Daoy (cell line): ENCODE measurements around the gene LUC7L. TPM values are rescaled to one million over a fixed set of nuclear protein-coding genes. Genes with fewer than 3 reads are reported as not detected.

Source experiments
- DNase-seq: peaks from one replicate; pipeline ENCODE4 v3.0.0-alpha.2; 2015; ENCODE audit warnings: low read depth
- total RNA-seq: library from RNA; depleted of rRNA; stranded (reverse); fragments of >200 nt; shearing (Covaris generic); gene quantifications from 2 replicates; pipeline ENCODE4 v1.2.3, GENCODE V29; 2014; rRNA removed

The LUC7L gene
- total RNA-seq, 1 experiment from 2014 or later: 42.3 TPM

DNA sequence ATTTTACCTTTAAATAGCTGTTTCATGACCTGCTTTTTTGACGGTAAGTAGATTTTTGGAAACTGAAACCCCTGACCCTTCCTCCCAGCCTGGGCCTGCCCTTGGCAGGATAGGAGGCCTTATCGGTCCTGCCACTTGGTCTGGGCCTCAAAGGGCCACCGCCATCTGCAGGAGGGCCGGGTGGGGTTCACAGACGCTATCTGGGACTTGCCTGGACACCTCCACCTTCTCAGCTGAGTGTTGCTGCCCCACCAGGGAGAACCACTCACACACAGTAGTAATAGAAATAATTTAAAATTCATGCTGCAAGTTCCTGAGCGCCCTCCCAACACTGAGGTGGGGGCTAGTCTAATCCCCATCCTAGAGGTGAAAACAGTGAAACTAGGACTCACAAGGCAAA is 86.2 kb downstream of the LUC7L start:
- DNase-seq: no peak

DNA sequence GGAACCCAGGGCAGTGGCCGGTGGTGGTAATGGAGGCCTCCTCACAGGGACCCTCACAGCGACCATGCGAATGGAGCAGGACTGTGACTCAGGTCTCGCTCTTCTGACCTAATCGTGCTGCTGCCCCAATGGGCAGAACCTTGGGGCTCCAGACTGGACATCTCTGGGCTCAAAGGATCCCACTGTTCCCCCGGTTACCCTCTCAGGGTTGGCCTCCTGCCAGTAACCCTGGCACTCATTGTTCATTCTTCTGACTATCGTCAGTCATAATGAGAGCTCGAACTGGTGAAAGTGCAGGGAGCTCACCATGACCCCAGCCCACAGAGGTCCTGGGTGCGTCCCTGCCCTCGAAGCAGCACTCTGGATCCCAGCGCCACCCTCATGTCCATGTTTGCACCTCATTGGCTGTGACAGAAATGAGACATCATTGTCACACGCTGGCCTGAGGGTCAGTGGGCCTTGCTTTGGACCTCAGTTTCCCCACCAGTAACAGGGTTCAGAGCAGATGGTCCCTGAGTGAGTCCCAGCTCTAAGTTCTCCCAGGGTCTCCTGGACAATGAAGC is 86.8 kb downstream of the LUC7L start:
- no peak for DNase-seq

DNA sequence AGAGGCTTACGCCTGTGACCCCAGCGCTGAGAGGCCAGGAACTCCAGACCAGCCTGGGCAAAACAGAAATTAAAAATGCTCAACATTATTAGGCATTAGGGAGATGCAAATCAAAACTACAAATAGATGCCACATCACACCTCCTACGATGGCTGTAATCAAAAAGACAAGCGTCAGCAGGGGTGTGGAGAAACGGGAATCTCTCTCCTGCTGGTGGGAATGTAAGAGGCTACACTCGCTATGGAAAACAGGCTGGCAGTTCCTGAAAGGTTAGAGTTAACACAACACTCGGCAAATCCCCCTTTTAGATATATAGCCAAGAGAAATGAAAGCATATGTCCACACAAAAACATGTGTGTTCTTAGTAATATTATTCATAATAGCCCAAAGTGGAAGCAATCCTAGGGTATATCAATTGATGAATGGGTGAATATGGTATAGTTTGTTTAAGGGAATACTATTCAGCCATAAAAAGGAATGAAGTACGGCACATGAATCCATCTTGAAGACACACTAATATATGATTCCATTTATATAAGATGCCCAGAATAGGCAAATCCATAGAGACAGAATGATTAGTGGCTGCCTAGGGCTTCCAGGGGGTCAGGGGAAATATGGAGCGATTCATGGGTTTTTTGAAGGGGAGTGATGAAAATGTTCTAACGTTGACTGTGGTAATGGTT is 88.9 kb downstream of the LUC7L start:
- DNase-seq: no peak

Other genes starting within 250 kb of the LUC7L start
- gene POLR3K, start 175.8 kb downstream of the LUC7L start, total RNA-seq: 3.2 and 10.8 TPM in 2 replicates
- gene SNRNP25, start 175.6 kb downstream of the LUC7L start, total RNA-seq: 24.3 and 30.8 TPM in 2 replicates
- 4.7 and 9.3 TPM in 2 replicates for gene RHBDF1, start 156.8 kb downstream of the LUC7L start, total RNA-seq
- 55.8 and 72.2 TPM in 2 replicates for gene MPG, start 151.2 kb downstream of the LUC7L start, total RNA-seq
- gene NPRL3, start 90.8 kb downstream of the LUC7L start, total RNA-seq: 2.6 and 3.3 TPM in 2 replicates
- gene HBZ, start 76.8 kb downstream of the LUC7L start, total RNA-seq: not detected in 2 replicates
- gene HBM, start 63.5 kb downstream of the LUC7L start, total RNA-seq: not detected in 2 replicates
- 3.5 TPM in 1 of 2 replicates, not detected in the other for gene HBA2, start 56.6 kb downstream of the LUC7L start, total RNA-seq
- not detected in 2 replicates for gene HBA1, start 52.8 kb downstream of the LUC7L start, total RNA-seq
- gene HBQ1, start 49.0 kb downstream of the LUC7L start, total RNA-seq: not detected in 2 replicates
- gene FAM234A, start 5.4 kb upstream of the LUC7L start, total RNA-seq: 25.8 and 29.1 TPM in 2 replicates
- 0.06 TPM in 1 of 2 replicates, not detected in the other for gene RGS11, start 46.5 kb upstream of the LUC7L start, total RNA-seq
- not detected in 2 replicates for gene ARHGDIG, start 51.1 kb upstream of the LUC7L start, total RNA-seq
- 0.46 TPM in 1 of 2 replicates, not detected in the other for gene PDIA2, start 53.7 kb upstream of the LUC7L start, total RNA-seq
- gene AXIN1, start 123.3 kb upstream of the LUC7L start, total RNA-seq: 18.1 and 19.3 TPM in 2 replicates
- gene MRPL28, start 141.1 kb upstream of the LUC7L start, total RNA-seq: 128 and 141 TPM in 2 replicates
- gene PGAP6, start 152.5 kb upstream of the LUC7L start, total RNA-seq: 12.1 and 22.1 TPM in 2 replicates
- 35.6 and 39.9 TPM in 2 replicates for gene NME4, start 167.8 kb upstream of the LUC7L start, total RNA-seq
- 1.3 and 4.2 TPM in 2 replicates for gene DECR2, start 172.4 kb upstream of the LUC7L start, total RNA-seq
- gene RAB11FIP3, start 196.2 kb upstream of the LUC7L start, total RNA-seq: 6.2 and 10.4 TPM in 2 replicates